Thymus (tissue), 11 donors: ENCODE data around the gene ELF2. TPM values are rescaled to one million over a fixed set of nuclear protein-coding genes. Genes with fewer than 3 reads are reported as not detected.

Experiments
- DNase-seq, 9 donors: peaks; one replicate each; pipeline ENCODE4 v3.0.0-alpha.2; 2013; ENCODE audit warnings: low spot score in 9 of 9, low read depth in 6 of 9, missing footprints in 1 of 9
- H3K27ac ChIP-seq, 2 donors: one replicate each; pipeline ENCODE4 v1.5.1; 2013; ENCODE audit warnings: control low read depth in 1 of 2, low read depth in 1 of 2, low read length in 1 of 2, mild to moderate bottlenecking in 1 of 2, moderate library complexity in 1 of 2
- H3K27me3 ChIP-seq, 2 donors: one replicate each; pipeline ENCODE4 v1.5.1; 2013; ENCODE audit warnings: low read length in 1 of 2; ENCODE audit not compliant: control insufficient read depth in 2 of 2, insufficient read depth in 1 of 2
- H3K36me3 ChIP-seq, 2 donors: one replicate each; pipeline ENCODE4 v1.5.1; 2013; ENCODE audit warnings: low read length in 1 of 2, mild to moderate bottlenecking in 1 of 2, moderate library complexity in 1 of 2; ENCODE audit not compliant: control insufficient read depth in 2 of 2, insufficient read depth in 2 of 2
- H3K4me1 ChIP-seq, 2 donors: one replicate each; pipeline ENCODE4 v1.5.1; 2013; ENCODE audit warnings: low read length in 2 of 2; ENCODE audit not compliant: control insufficient read depth in 2 of 2, insufficient read depth in 2 of 2
- H3K4me3 ChIP-seq, 2 donors: one replicate each; pipeline ENCODE4 v1.5.1; 2013; ENCODE audit warnings: low read length in 2 of 2, control low read depth in 1 of 2, mild to moderate bottlenecking in 1 of 2
- H3K9me3 ChIP-seq, 2 donors: one replicate each; pipeline ENCODE4 v1.5.1; 2013; ENCODE audit warnings: low read length in 1 of 2, mild to moderate bottlenecking in 1 of 2; ENCODE audit not compliant: control insufficient read depth in 2 of 2, insufficient read depth in 1 of 2
- WGBS: extraction: QIAGEN DNeasy Blood & Tissue Kit; methylation state at CpG from one replicate; pipeline ENCODE4 v1.1.7; 2013; 5-methylcytosine and 5-hydroxymethylcytosine counted together
- polyA plus RNA-seq: library from polyadenylated mRNA; stranded (reverse); fragments of 200-250 nt; gene quantifications from one replicate; pipeline ENCODE4 v1.2.3, GENCODE V29; 2013
- total RNA-seq: library from RNA; stranded (reverse); fragments of 120-200 nt; gene quantifications from one replicate; pipeline ENCODE4 v1.2.4, GENCODE V29; 2013
- donor health status: healthy.

Gene ELF2
- total and polyA plus RNA-seq, 2 donors, result 32.6 to 50.8 TPM

DNA sequence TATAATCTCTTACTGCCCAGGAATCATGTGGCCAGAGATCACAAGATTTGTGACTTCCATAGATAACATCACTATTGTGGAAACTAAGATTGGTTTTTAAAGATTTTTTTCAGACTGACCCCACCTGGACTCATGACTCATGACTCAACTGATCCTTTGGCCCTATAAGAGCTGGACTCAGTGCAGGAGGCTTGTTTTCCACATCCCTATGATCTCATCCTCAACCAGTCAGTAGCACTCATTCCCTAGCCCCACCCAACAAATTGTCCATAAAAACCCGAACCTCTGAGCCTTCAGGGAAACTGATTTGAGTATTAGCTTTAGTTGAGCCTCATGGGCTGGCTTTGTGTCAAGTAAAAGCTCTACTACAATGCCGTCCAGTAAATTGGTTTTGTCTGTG, 169.4 kb downstream of the ELF2 start:
- H3K36me3 ChIP-seq, result no peaks in the 10 kb centered on the region
- H3K4me3 ChIP-seq, result no peak overlapping the region
- no peaks in the 10 kb centered on the region for H3K9me3 ChIP-seq
- H3K4me1 ChIP-seq, result no peaks in the 10 kb centered on the region
- 96% methylated on average over 2 of the region's 2 CpGs for WGBS
- no peak for DNase-seq
- H3K27ac ChIP-seq, result no peak overlapping the region
- no peaks in the 10 kb centered on the region for H3K27me3 ChIP-seq

Other genes with a start within 250 kb of the ELF2 start
- gene NOCT, start 161.4 kb downstream of the ELF2 start, total RNA-seq, result 5.5 TPM
- gene NOCT, start 161.4 kb downstream of the ELF2 start, polyA plus RNA-seq, result 3.7 TPM
- 0.19 TPM for gene MGARP, start 103.0 kb upstream of the ELF2 start, total RNA-seq
- 0.80 TPM for gene MGARP, start 103.0 kb upstream of the ELF2 start, polyA plus RNA-seq
- gene NAA15, start 124.3 kb upstream of the ELF2 start, total RNA-seq, result 31.4 TPM
- gene NAA15, start 124.3 kb upstream of the ELF2 start, polyA plus RNA-seq, result 9.9 TPM
- 50.6 TPM for gene NDUFC1, start 125.3 kb upstream of the ELF2 start, total RNA-seq
- gene NDUFC1, start 125.3 kb upstream of the ELF2 start, polyA plus RNA-seq, result 113 TPM